GM06990 (cell line): Measurements from ENCODE around the gene TENM4.

Experiments used
- DNase-seq: peaks from one replicate; pipeline ENCODE4 v3.0.0-alpha.2; 2011; ENCODE audit not compliant: insufficient read length; ENCODE audit errors: extremely low read depth
- H3K27me3 ChIP-seq: replicated peaks from 2 replicates; pipeline ENCODE4 v1.6.0; 2011; ENCODE audit warnings: low read length; ENCODE audit not compliant: control insufficient read depth, insufficient read depth
- H3K36me3 ChIP-seq: 2 replicates; pipeline ENCODE4 v1.5.1; 2011; ENCODE audit warnings: low read length; ENCODE audit not compliant: control insufficient read depth, insufficient read depth
- H3K4me3 ChIP-seq: replicated peaks from 2 replicates; pipeline ENCODE4 v1.5.1; 2011; ENCODE audit warnings: low read depth, mild to moderate bottlenecking, control low read depth, low read length
- TF ChIP-seq, protein P1 (sequence below): IDR thresholded peaks from 2 replicates; pipeline ENCODE4 v1.5.1; 2011; ENCODE audit warnings: low read length, control low read depth, mild to moderate bottlenecking, inconsistent platforms; ENCODE audit not compliant: insufficient read depth, poor library complexity, severe bottlenecking

TENM4 gene

DNA sequence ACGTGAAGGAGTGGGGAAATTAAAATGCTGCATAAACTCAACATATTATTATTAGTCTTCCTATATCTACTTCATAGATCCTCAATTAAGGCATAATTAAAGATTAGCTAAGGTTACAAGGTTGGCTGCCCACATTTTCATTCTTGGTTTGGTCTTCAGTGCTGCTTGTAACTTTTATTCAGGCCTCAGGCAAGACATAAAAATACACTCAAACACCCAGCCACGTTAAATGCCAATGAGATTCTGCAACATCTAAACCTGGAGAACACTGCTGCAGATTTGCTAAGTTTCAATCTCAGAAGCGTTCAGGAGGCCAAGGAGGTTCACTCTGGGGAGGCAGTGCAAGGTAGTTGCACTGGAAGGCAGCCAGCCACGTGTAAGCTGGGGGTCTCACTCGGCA, 507.5 kb downstream of the TENM4 start:
- no peaks in the 10 kb centered on the region for H3K36me3 ChIP-seq
- H3K4me3 ChIP-seq: no peak overlapping the region
- DNase-seq: no peak
- TF ChIP-seq, protein P1, sequence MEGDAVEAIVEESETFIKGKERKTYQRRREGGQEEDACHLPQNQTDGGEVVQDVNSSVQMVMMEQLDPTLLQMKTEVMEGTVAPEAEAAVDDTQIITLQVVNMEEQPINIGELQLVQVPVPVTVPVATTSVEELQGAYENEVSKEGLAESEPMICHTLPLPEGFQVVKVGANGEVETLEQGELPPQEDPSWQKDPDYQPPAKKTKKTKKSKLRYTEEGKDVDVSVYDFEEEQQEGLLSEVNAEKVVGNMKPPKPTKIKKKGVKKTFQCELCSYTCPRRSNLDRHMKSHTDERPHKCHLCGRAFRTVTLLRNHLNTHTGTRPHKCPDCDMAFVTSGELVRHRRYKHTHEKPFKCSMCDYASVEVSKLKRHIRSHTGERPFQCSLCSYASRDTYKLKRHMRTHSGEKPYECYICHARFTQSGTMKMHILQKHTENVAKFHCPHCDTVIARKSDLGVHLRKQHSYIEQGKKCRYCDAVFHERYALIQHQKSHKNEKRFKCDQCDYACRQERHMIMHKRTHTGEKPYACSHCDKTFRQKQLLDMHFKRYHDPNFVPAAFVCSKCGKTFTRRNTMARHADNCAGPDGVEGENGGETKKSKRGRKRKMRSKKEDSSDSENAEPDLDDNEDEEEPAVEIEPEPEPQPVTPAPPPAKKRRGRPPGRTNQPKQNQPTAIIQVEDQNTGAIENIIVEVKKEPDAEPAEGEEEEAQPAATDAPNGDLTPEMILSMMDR: no peak
- no peaks in the 10 kb centered on the region; the same call in none of the 2 replicates for H3K27me3 ChIP-seq

DNA sequence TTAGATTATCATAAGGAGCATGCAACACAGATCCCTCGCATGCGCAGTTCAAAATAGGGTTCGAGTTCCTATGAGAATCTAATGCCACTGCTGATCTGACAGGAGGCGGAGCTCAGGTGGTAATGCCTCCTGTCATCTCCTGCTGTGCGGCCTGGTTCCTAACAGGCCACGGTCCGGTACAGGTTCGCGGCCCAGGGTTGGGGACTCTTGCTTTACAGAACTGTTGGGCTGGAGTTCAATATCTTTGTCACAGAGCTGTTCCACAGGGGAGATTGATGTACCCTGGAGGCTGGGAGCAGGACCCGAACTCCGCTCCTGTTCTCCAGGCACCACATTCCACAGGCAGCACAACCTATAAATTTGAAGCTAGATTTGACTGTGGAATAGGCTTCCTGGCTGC, 508.1 kb downstream of the TENM4 start:
- TF ChIP-seq, protein P1: no peak
- DNase-seq: no peak
- H3K4me3 ChIP-seq: no peak overlapping the region

DNA sequence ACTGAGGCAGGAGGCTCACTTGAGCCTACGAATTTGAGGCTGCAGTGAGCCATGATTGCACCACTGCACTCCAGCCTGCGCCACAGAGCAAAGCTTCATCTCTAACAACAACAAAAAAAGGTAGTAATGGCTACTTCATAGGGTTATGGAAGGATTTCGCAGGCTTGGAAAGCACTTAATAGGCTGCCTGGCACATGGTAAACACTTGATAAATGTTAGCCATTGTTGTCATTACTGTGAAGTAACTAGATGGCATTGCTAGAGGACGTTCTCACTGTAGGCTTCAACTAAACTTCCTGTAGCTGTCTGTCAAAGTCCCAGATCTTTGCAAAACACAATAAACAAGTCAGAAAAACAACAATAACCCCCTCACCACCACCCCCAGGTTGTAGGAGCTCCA, 508.9 kb downstream of the TENM4 start:
- H3K27me3 ChIP-seq: peaks cover 2% of the 10 kb centered on the region
- TF ChIP-seq, protein P1: no peak
- no peaks in the 10 kb centered on the region for H3K36me3 ChIP-seq
- no peak for DNase-seq
- H3K4me3 ChIP-seq: no peak overlapping the region

More for the DNA sequence above, 508.1 kb downstream of the TENM4 start:
- H3K27me3 ChIP-seq: peaks cover 2% of the 10 kb centered on the region
- no peaks in the 10 kb centered on the region for H3K36me3 ChIP-seq

DNA sequence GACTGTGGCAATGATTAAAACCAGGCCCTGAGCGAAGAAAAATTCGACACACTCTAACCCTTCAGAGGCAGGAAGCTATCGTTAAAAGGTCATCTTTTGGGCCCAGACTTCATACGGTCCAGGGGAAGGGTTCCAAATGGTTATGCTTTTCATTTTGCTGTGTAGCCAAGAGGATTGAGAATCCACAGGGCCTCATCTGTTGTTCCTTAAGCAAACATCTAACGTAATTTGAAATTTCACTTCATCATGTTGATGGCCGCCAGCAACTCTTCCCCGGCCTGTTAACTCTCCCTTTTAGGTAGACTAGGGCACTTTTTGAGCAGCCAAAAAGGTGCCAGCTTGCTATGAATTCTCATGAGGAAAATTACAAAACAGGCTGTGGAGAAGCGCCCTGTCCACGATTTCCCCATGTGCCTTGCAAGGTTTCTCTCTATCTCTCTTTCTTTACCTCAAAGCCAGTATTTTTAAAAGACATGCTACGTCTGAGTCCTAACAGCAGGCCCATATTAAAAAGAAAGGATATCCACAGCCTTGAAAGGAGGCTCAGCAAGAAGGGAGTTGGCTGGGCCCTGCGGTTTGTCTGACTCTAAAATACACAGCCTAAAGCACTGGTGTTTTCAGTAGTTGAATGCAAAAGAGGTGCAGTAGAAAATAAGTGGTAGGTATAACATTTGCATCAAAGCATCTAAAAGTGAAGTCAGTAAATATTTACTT, 509.9 kb downstream of the TENM4 start:
- DNase-seq: no peak
- no peak overlapping the region for H3K4me3 ChIP-seq
- H3K36me3 ChIP-seq: no peaks in the 10 kb centered on the region
- TF ChIP-seq, protein P1: no peak
- H3K27me3 ChIP-seq: peaks cover 2% of the 10 kb centered on the region

DNA sequence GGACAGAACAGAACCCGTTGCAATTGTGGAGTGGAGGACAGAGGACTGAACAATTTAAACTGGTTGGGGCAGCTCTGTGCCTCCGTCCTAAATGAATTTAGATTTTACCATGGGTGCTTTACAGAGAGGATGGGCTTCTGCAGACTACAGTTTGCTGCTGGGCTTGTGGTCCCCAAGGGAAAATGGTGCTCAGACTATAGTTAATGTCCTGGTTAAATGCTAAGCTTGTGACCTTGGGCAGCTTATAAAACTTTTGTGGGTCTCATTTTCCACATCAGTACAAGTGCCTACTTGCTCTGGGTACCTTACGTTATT, 511.0 kb downstream of the TENM4 start:
- TF ChIP-seq, protein P1: no peak
- Histone ChIP-seq H3K27me3 (peaks cover 2% of the 10 kb centered on the region), H3K36me3 (no peaks in the 10 kb centered on the region), H3K4me3 (no peak overlapping the region)
- DNase-seq: no peak
